ENCODE measurements around the gene SDCCAG8.

- TF ChIP-seq POLR2AphosphoS5 (IDR thresholded peaks at IDR 0.05), result no peak
- TF ChIP-seq CTCF (IDR thresholded peaks at IDR 0.05 in 8 of 11, conservative IDR thresholded peaks at IDR 0.05 in 3 of 11), result no peak
- no peak for TF ChIP-seq POLR2A (IDR thresholded peaks at IDR 0.05)
Observed at GRCh38 chr1:243336163-243336562, 80.3 kb downstream of the SDCCAG8 start.

Measured in spleen (tissue), 7 donors.